Breast epithelium (tissue), 4 donors: Measurements from ENCODE around the gene ART5. TPM values are rescaled to one million over a fixed set of nuclear protein-coding genes. Genes with fewer than 3 reads are reported as not detected.

Experiments
- DNase-seq, 2 donors: peaks; one replicate each; pipeline ENCODE4 v3.0.0-alpha.2; 2019; ENCODE audit warnings: low spot score in 2 of 2
- H3K27ac ChIP-seq, 2 donors: fragments of 200-600 bp; sonication (generic) in 1 of 2; one replicate each; pipeline ENCODE4 v1.5.1; 2016 to 2019; ENCODE audit warnings: mild to moderate bottlenecking in 1 of 2
- H3K27me3 ChIP-seq, 2 donors: fragments of 200-600 bp; sonication (generic) in 1 of 2; one replicate each; pipeline versions ENCODE4 v1.5.1 to v1.6.0; 2017 to 2019; ENCODE audit warnings: control low read depth in 1 of 2, mild to moderate bottlenecking in 1 of 2
- H3K36me3 ChIP-seq: fragments of 200-600 bp; one replicate; pipeline ENCODE4 v1.5.1; 2019
- H3K4me1 ChIP-seq, 2 donors: fragments of 200-600 bp; sonication (generic); one replicate each; pipeline ENCODE4 v1.5.1; 2016 to 2019; ENCODE audit warnings: control low read depth in 1 of 2
- H3K4me3 ChIP-seq, 3 donors: fragments of 200-600 bp; sonication (generic); 1 replicate in 2 of 3; 2 replicates in 1 of 3; pipeline ENCODE4 v1.5.1; 2016 to 2019; ENCODE audit warnings: mild to moderate bottlenecking in 3 of 3, moderate library complexity in 2 of 3
- H3K9me3 ChIP-seq, 2 donors: fragments of 200-600 bp; sonication (generic) in 1 of 2; one replicate each; pipeline ENCODE4 v1.5.1; 2016 to 2019; ENCODE audit warnings: control low read depth in 1 of 2
- CTCF ChIP-seq, 3 donors: fragments of 450-650 bp; IDR thresholded peaks; one replicate each; pipeline ENCODE4 v1.5.1; 2016 to 2017; ENCODE audit warnings: antibody characterized with exemption in 3 of 3, mild to moderate bottlenecking in 3 of 3, moderate library complexity in 3 of 3
- POLR2A ChIP-seq: fragments of 450-650 bp; IDR thresholded peaks from one replicate; pipeline ENCODE4 v1.6.1; 2016; ENCODE audit warnings: antibody characterized with exemption, mild to moderate bottlenecking, moderate library complexity
- POLR2AphosphoS5 ChIP-seq, 3 donors: sonication (generic); formaldehyde crosslinking; IDR thresholded peaks; one replicate each; pipeline ENCODE4 v1.6.1; 2017; ENCODE audit warnings: antibody characterized with exemption in 3 of 3
- intact Hi-C: fragments of 100-400 bp; cut with DNase I; formaldehyde crosslinking; loops from one replicate; pipeline ENCODE4 v1.15.1; 2023; ENCODE audit warnings: low total_unique reads
- total RNA-seq, 3 donors: library from RNA; depleted of rRNA; stranded (reverse); fragments of >200 nt; gene quantifications; one replicate each; pipeline ENCODE4 v1.1.0, GENCODE V29; 2016

ART5 gene, protein sequence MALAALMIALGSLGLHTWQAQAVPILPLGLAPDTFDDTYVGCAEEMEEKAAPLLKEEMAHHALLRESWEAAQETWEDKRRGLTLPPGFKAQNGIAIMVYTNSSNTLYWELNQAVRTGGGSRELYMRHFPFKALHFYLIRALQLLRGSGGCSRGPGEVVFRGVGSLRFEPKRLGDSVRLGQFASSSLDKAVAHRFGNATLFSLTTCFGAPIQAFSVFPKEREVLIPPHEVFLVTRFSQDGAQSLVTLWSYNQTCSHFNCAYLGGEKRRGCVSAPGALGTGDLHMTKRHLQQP
- 1 to 10 TPM in 2 of 3 donors, not detected in 1; 1.3 to 3.3 TPM for total RNA-seq

- H3K9me3 ChIP-seq = no peaks in the 10 kb centered on the region
- intact Hi-C loops = no loop called here
- DNase-seq = no peak
- no peak for TF ChIP-seq CTCF (IDR thresholded peaks at IDR 0.05)
- no peak for TF ChIP-seq POLR2A
- TF ChIP-seq POLR2AphosphoS5 (IDR thresholded peaks at IDR 0.05) = no peak
- no peaks in the 10 kb centered on the region for H3K36me3 ChIP-seq
- no peaks in the 10 kb centered on the region for H3K27me3 ChIP-seq
- peak within 1 kb of the TSS; percentile 55 to 80 (median 63) for H3K4me3 ChIP-seq
- peak within 1 kb of the TSS; percentile 72 to 86 for H3K27ac ChIP-seq
- no peaks in the 10 kb centered on the region for H3K4me1 ChIP-seq
These were observed at the start of gene ART5 for GRCh38 chr11:3641701-3642070. Gene ART5, minus strand, starts transcription at chr11:3641992. Its CDS starts 130 bp downstream, at chr11:3641862.

- Histone ChIP-seq H3K9me3 (no peaks in the 10 kb centered on the region), H3K4me1 (no peaks in the 10 kb centered on the region), H3K36me3 (peaks cover 18% of the 10 kb centered on the region), H3K27me3 (no peaks in the 10 kb centered on the region), H3K27ac (no peak overlapping the region), H3K4me3 (no peak overlapping the region)
- intact Hi-C loops = no loop called here
- TF ChIP-seq POLR2A (no peak), POLR2AphosphoS5 (IDR thresholded peaks at IDR 0.05) (no peak), CTCF (IDR thresholded peaks at IDR 0.05) (no peak)
- DNase-seq = no peak
These were observed 45.0 kb upstream of the ART5 start for GRCh38 chr11:3686751-3687150.

GRCh38 chr11:3685923-3686322, 44.1 kb upstream of the ART5 start:
- Histone ChIP-seq H3K9me3 (no peaks in the 10 kb centered on the region), H3K27me3 (no peaks in the 10 kb centered on the region), H3K36me3 (peaks cover 12% of the 10 kb centered on the region), H3K4me1 (no peaks in the 10 kb centered on the region), H3K4me3 (no peak overlapping the region), H3K27ac (no peak overlapping the region)
- intact Hi-C loops = no loop called here
- TF ChIP-seq POLR2AphosphoS5 (IDR thresholded peaks at IDR 0.05) (no peak), POLR2A (no peak), CTCF (IDR thresholded peaks at IDR 0.05) (no peak)
- DNase-seq = no peak

GRCh38 chr11:3684819-3685172, 43.0 kb upstream of the ART5 start:
- Histone ChIP-seq H3K36me3 (peaks cover 11% of the 10 kb centered on the region), H3K27me3 (no peaks in the 10 kb centered on the region), H3K4me3 (no peak overlapping the region), H3K9me3 (no peaks in the 10 kb centered on the region), H3K4me1 (no peaks in the 10 kb centered on the region), H3K27ac (no peak overlapping the region)
- intact Hi-C loops = no loop called here
- no peak for TF ChIP-seq POLR2AphosphoS5 (IDR thresholded peaks at IDR 0.05)
- TF ChIP-seq CTCF (IDR thresholded peaks at IDR 0.05) = no peak
- TF ChIP-seq POLR2A = no peak
- DNase-seq = no peak

DNA sequence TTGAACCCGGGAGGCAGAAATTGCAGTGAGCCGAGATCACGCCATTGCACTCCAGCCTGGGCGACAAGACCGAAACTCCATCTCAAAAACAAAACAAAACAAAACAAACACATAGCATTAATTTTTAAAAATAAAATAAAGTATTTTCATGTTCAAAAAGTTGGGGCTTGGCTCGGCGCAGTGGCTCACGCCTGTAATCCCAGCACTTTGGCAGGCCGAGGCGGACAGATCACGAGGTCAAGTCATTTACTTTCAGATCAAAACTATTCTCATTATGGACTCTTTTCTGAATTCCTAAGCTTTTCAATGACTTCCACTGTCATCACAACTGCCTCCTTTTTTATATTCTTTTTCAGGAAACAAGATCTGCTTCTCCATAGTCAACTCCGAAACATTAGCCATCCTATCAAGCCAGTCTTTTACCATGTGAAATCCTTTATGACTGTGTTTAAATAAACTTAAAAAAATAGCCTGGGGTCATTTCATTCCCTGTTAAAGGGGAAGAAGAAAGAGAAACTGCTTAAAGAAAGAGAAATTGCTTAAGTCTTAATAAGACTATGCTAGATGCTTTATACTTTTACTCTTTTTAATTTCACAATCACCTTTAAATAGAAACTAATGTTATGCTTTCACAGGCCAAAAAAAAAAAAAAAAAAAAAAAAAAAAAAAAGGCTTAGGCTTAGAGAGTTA, 42.5 kb upstream of the ART5 start:
- no peak overlapping the region for H3K27ac ChIP-seq
- no peaks in the 10 kb centered on the region for H3K4me1 ChIP-seq
- no peak for DNase-seq
- TF ChIP-seq CTCF (IDR thresholded peaks at IDR 0.05) (no peak), POLR2A (no peak), POLR2AphosphoS5 (IDR thresholded peaks at IDR 0.05) (no peak)
- no peaks in the 10 kb centered on the region for H3K27me3 ChIP-seq
- intact Hi-C loops = no loop called here
- no peaks in the 10 kb centered on the region for H3K9me3 ChIP-seq
- no peak overlapping the region for H3K4me3 ChIP-seq
- peaks cover 14% of the 10 kb centered on the region for H3K36me3 ChIP-seq
